Stimulated activated CD8-positive, alpha-beta memory T cell treated with anti-CD3 and anti-CD28 coated beads, Interleukin-7, amount 100 ng/mL, for 48 hours (primary cell): ENCODE data around the gene ZFP2.
"Not testable (repeated sequence)": the region's sequence is repeated elsewhere in the genome, so short reads cannot be mapped to it uniquely, and the experiment has no call there.

Source experiments
- DNase-seq, 2 donors: peaks; one replicate each; pipeline ENCODE4 v3.0.0-alpha.2; 2020; ENCODE audit warnings: low read depth in 1 of 2; ENCODE audit errors: extremely low read depth in 1 of 2

ZFP2 gene

GRCh38 chr5:178895615-178896571 is at the start of gene ZFP2:
Gene ZFP2 (plus strand): TSS chr5:178895913. CDS start chr5:178931314, 35,401 bp downstream.
- no peak for DNase-seq

GRCh38 chr5:178849316-178849715 is 46.4 kb upstream of the ZFP2 start:
- DNase-seq = no peak

DNA sequence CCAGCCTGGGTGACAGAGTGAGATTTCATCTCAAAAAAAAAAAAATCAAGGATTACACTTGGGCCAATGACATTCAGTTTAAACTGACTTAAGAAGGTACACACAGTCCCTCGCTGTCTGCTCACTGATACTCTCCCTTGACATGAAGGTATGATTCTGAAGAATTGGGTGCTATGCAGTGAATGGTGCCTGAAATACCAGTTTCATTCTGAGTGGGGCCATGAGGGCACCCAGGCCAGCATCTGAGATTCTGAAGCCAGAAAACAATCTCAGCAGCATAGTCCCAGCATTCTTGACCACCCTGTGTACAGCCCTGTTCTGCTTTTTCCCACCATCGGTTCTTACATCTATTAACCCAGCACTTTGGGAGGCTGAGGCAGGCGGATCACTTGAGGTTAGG is 43.8 kb upstream of the ZFP2 start:
- DNase-seq = no peak

GRCh38 chr5:178854284-178854683 is 41.4 kb upstream of the ZFP2 start:
- DNase-seq = no peak

GRCh38 chr5:178859625-178860521 is 35.8 kb upstream of the ZFP2 start, which contains the start of gene ZNF354B:
Gene ZNF354B (plus strand): TSS chr5:178859953. CDS start chr5:178861048, 1,095 bp downstream.
- peak; percentile 62 to 83 for DNase-seq

DNA sequence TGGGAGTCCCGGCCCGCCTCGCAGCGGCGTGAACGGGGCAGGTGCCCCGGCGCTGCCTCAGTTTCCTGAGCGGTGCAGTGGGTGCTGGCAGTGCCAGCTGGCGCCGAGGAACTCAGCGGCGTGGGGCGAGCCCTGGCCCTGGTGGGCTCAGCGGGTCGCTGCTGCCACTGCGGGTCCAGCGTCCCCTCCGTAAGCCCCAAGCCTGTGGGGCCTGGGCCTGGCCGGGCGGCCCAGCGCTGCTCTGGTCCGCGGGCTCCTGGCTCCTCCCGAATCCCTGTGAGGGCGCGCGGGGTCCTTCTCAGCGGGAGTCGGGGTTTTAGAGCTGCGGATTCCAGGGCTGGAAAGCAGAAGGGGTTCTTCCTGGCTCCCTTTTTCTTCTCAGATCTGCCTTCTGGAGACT is 35.1 kb upstream of the ZFP2 start:
- DNase-seq = not testable (repeated sequence)

GRCh38 chr5:178861627-178862026 is 34.1 kb upstream of the ZFP2 start:
- DNase-seq = no peak

DNA sequence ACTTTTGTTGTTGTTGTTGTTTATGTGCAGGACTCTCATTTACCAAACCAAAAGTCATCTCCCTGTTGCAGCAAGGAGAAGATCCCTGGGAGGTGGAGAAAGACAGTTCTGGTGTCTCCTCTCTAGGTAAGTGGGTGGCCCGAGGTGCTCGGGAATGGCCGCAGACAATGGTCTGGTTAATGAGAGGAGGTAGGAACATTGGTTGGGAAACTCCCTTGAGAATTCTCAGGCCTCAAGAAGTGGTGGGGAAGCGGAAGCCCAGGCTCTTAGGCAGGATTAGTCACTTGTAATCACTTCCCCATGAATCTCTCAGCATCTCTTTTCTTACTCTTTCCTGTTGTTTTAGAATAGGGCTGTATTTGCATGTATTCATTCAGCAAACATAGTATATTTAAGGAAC is 28.8 kb upstream of the ZFP2 start:
- no peak for DNase-seq

DNA sequence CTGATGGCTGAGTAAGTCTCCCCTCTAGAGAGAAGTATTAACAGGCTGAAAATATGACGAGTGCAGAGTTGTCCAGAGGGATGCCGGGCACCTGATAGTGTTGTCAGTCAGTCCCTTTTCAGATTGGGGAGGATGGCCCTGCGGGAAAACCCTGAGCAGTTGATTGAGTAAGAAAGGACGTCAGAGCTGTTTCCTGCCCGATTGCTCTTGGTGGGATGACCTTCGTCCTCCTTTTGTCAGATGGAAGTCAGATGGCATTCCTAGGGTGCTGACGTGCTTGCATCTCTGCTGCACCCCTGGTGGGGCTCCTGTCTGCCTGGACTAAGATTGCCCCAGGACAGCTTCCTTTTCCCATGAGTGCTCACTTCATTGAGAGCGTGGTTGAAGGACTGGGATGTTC is 26.1 kb upstream of the ZFP2 start:
- no peak for DNase-seq

DNA sequence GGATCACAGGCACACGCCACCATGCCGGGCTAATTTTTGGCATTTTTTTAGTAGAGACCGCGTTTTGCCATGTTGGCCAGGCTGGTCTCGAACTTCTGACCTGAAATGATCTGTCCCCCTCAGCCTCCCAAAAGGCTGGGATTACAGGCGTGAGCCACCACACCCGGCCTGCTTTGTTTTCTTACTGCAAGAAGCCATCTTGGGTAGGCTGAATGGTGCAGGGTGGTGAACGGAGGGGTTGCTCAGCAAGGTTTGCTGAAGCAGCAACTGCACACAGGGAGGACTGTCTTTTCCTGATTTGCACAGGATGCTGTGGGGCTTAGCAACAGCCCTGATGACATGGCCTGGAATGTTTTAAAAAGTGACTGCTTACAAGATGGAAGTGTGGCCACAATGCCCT is 25.3 kb upstream of the ZFP2 start:
- no peak for DNase-seq

GRCh38 chr5:178872302-178872701 is 23.4 kb upstream of the ZFP2 start:
- DNase-seq = no peak

DNA sequence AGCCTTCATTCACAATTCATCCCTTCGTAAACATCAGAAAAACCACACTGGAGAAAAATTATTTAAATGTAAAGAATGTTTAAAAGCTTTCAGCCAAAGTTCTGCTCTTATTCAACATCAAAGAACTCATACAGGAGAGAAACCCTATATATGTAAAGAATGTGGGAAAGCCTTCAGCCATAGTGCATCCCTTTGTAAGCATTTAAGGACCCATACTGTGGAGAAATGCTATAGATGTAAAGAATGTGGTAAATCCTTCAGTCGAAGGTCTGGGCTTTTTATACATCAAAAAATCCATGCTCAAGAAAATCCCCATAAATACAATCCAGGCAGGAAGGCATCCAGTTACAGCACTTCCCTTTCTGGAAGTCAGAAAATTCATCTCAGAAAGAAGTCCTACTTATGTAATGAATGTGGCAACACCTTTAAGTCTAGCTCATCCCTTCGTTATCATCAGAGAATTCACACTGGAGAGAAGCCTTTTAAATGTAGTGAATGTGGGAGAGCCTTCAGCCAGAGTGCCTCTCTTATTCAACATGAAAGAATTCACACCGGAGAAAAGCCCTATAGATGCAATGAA is 12.5 kb upstream of the ZFP2 start:
- DNase-seq = not testable (repeated sequence)

DNA sequence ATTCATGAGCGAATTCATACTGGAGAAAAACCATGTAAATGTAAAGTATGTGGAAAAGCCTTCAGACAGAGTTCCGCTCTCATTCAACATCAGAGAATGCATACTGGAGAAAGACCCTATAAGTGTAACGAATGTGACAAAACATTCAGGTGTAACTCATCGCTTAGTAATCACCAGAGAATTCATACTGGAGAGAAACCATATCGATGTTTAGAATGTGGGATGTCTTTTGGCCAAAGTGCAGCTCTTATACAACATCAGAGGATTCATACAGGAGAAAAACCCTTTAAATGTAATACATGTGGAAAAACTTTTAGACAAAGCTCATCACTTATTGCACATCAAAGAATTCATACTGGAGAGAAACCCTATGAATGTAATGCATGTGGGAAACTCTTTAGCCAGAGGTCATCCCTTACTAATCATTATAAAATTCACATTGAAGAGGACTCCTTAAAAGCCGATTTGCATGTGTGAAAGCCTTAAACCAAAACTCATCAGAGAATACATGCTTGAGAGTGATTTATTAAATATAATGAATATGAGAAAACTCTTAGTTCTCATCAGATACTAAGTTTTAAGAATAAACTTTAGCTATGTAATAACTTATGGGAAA is 11.8 kb upstream of the ZFP2 start:
- no peak for DNase-seq

- DNase-seq = no peak
Observed at GRCh38 chr5:178899289-178899688, 3.6 kb downstream of the ZFP2 start.

DNA sequence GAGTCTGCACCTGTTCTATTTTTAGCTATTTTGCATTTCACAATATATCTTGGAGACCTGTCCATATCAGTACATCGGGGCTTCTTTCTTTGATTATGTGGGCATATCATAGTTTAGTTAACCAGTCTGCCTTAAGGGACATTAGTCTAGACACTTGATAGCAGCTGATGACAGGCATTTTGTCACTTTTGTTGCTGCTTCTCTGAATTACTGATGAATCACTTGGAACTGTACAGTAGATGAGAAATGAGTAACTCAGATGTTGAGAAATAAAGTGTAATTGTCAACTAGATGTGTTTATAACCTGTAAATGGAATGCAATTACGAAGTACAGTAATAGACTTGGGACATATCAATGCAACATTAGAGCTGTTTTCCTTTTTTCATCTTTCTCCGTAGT is 7.1 kb downstream of the ZFP2 start:
- no peak for DNase-seq

DNA sequence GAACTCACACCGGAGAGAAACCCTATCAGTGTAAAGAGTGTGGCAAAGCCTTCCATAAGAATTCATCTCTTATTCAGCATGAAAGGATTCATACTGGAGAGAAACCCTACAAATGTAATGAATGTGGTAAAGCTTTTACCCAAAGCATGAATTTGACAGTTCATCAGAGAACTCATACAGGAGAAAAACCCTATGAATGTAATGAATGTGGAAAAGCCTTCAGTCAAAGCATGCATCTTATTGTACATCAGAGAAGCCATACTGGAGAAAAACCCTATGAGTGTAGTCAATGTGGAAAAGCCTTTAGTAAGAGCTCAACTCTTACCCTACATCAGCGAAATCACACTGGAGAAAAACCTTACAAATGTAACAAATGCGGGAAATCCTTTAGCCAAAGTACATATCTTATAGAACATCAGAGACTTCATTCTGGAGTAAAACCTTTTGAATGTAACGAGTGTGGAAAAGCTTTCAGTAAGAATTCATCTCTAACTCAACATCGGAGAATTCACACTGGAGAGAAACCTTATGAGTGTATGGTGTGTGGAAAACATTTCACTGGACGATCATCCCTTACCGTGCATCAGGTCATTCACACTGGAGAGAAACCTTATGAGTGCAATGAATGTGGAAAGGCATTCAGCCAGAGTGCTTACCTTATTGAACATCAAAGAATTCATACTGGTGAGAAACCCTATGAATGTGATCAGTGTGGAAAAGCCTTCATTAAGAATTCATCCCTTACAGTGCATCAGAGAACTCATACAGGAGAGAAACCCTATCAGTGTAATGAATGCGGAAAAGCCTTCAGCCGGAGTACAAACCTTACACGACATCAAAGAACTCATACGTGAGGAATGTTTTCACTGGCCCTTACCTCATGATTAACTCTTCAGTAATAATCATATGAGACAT is 36.4 kb downstream of the ZFP2 start:
- DNase-seq = no peak

DNA sequence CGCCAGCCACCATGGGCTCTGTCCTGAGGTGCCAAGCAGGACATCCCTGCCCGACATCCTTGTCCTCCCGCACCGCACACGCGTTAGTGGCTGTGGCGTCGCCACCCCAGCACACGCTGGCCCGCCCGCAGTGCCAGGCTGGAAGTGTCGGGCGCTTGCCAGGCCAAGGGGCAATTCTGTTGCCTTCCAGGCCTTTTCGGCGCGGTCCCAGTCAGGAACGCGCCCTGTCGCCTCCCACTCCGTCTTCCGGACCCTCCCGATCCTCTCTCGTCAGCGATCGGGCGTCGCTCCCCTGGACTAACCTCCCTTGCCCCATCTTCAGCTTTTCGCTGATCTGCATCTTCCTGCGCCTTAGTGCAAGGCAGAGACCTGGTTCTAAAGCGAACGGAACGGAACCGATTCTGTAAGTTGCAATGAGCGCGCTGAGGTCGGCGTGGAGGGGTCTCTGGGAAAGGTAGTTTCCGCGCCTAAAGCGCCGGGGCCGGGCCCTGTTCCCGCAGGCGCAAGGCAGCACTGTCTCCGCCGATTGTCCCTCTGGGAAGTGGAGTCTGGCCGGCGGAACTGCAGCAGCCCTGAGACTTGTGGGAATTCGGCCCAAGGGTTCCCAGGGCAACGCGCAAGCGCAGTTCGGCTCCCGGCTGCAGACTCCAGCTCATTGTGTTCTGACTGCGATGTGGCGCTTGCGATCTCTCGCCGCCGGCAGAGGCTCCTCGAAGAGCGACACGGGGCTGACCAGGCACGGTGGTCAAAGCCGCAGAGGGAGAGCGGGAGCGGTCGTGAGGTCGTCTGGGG is 45.1 kb downstream of the ZFP2 start, which contains the start of gene ZNF454:
Gene ZNF454 (plus strand): TSS at position 630 of the 792 bp plus-strand sequence. CDS start 1,594 bp downstream, outside the sequence.
- no peak for DNase-seq

GRCh38 chr5:178941361-178941760 is 45.6 kb downstream of the ZFP2 start:
- no peak for DNase-seq
